ENCODE results near the gene CYB5RL.

Gene CYB5RL

DNA sequence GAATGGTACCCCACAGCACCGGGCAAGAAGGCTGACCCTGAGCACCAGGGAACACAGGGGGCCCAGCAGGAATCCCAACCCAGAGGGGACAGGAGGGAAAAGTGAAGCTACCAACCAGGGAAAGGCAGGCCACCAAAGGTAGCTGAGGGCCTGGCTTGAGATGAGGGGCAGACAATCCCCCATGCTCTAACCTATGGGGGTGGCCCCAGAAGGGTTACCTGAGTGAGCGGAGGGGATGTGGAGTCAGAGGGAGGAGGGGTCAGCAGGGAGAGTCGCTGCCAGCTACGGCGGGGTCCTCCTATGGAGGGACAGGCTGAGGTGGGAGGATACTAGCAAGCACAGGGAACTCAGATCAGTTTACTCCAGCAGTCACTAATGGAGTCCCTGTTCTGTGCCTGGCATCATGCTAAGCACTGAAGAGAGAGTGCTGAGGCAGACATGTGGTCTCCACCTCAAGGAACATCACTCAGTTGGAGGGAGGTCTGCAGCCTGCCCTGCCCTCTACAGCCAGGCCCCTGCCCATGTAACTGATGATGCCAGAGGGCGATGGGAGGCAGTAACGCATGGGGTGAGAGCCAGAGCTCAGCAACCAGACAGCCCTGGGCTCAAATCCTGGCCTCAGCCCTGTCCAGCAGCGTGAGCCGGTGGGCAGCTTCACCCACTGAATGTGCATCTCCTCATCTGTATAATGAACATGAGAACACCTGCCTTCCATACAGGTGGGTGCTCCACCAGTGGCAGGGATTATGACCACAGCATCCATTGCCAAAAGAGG lies 21.3 kb downstream of the CYB5RL start:
- Histone ChIP-seq H3K4me1 (ENCODE audit: control insufficient read depth, insufficient read depth, low read length) (peaks cover 4% of the 10 kb centered on the region), H3K36me3 (ENCODE audit: control insufficient read depth, insufficient read depth, low read length, severe bottlenecking) (no peaks in the 10 kb centered on the region), H3K4me3 (ENCODE audit: low read length) (no peak overlapping the region), H3K9me3 (ENCODE audit: control insufficient read depth, low read length) (no peaks in the 10 kb centered on the region), H3K9ac (ENCODE audit: low read length) (no peak overlapping the region), H3K27me3 (replicated peaks; ENCODE audit: control insufficient read depth, insufficient read depth, low read length) (no peaks in the 10 kb centered on the region)
- no peak for DNase-seq (ENCODE audit: low read depth)

DNA sequence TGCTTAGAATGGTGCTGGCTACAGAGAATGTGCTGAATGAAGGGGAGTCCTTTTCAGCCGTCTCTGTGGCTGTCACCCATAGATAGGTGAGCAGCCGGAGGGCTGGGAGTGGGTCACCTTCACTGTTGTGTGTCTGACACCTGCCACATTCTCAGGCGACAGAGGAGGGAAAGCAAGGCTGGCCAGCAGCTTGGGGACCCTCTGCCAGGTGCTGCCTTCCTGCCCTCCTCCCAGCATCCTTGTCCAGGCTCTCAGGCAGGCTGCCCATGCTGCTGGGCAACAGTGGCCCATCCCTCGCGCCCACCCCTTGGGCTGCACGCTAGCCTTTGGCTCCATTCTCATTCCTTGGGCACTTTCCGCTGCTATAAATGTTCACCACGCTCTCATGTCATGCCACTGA lies 22.1 kb downstream of the CYB5RL start:
- Histone ChIP-seq H3K4me3 (ENCODE audit: low read length) (no peak overlapping the region), H3K4me1 (ENCODE audit: control insufficient read depth, insufficient read depth, low read length) (peaks cover 10% of the 10 kb centered on the region)
- DNase-seq (ENCODE audit: low read depth) = no peak

GRCh38 chr1:54176621-54177327 lies 23.1 kb downstream of the CYB5RL start:
- Histone ChIP-seq H3K9ac (ENCODE audit: low read length) (no peak overlapping the region), H3K4me3 (ENCODE audit: low read length) (no peak overlapping the region), H3K36me3 (ENCODE audit: control insufficient read depth, insufficient read depth, low read length, severe bottlenecking) (no peaks in the 10 kb centered on the region), H3K9me3 (ENCODE audit: control insufficient read depth, low read length) (no peaks in the 10 kb centered on the region), H3K4me1 (ENCODE audit: control insufficient read depth, insufficient read depth, low read length) (peaks cover 14% of the 10 kb centered on the region), H3K27me3 (replicated peaks; ENCODE audit: control insufficient read depth, insufficient read depth, low read length) (no peaks in the 10 kb centered on the region)
- no peak for DNase-seq (ENCODE audit: low read depth)

More for the DNA sequence above, 22.1 kb downstream of the CYB5RL start:
- Histone ChIP-seq H3K36me3 (ENCODE audit: control insufficient read depth, insufficient read depth, low read length, severe bottlenecking) (no peaks in the 10 kb centered on the region), H3K27me3 (replicated peaks; ENCODE audit: control insufficient read depth, insufficient read depth, low read length) (no peaks in the 10 kb centered on the region), H3K9ac (ENCODE audit: low read length) (no peak overlapping the region), H3K9me3 (ENCODE audit: control insufficient read depth, low read length) (no peaks in the 10 kb centered on the region)

- Histone ChIP-seq H3K36me3 (ENCODE audit: control insufficient read depth, insufficient read depth, low read length, severe bottlenecking) (no peaks in the 10 kb centered on the region), H3K9ac (ENCODE audit: low read length) (no peak overlapping the region), H3K4me3 (ENCODE audit: low read length) (no peak overlapping the region), H3K27me3 (replicated peaks; ENCODE audit: control insufficient read depth, insufficient read depth, low read length) (no peaks in the 10 kb centered on the region), H3K9me3 (ENCODE audit: control insufficient read depth, low read length) (no peaks in the 10 kb centered on the region), H3K4me1 (ENCODE audit: control insufficient read depth, insufficient read depth, low read length) (peaks cover 14% of the 10 kb centered on the region)
- DNase-seq (ENCODE audit: low read depth) = no peak
Observed at GRCh38 chr1:54174106-54174505, 25.7 kb downstream of the CYB5RL start.

DNA sequence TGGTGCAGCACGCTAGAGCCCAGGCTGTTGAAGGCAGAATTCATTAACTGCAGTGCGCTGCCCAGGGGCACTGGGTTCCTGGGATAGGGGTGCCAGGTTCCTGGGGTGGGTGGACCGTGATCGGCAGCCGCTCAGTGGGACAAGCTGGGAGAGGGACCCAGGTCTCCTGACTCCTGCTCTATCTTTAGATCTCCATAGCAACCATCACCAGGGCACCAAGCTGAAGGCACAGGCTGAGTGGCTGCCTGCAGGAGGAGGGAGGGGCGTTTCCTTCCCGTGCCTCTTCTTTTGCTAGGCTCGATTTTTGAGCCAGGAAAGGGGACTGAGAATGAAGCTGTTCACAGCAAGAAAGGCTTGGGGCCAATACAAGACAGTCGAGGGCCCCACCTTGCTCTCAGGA lies 26.1 kb downstream of the CYB5RL start:
- no peak overlapping the region for H3K4me3 ChIP-seq (ENCODE audit: low read length)
- H3K9ac ChIP-seq (ENCODE audit: low read length) = no peak overlapping the region
- no peaks in the 10 kb centered on the region for H3K27me3 ChIP-seq (replicated peaks; ENCODE audit: control insufficient read depth, insufficient read depth, low read length)
- H3K36me3 ChIP-seq (ENCODE audit: control insufficient read depth, insufficient read depth, low read length, severe bottlenecking) = no peaks in the 10 kb centered on the region
- H3K4me1 ChIP-seq (ENCODE audit: control insufficient read depth, insufficient read depth, low read length) = peaks cover 14% of the 10 kb centered on the region
- DNase-seq (ENCODE audit: low read depth) = no peak
- H3K9me3 ChIP-seq (ENCODE audit: control insufficient read depth, low read length) = no peaks in the 10 kb centered on the region

GRCh38 chr1:54172614-54173599 lies 26.9 kb downstream of the CYB5RL start:
- Histone ChIP-seq H3K4me3 (ENCODE audit: low read length) (no peak overlapping the region), H3K27me3 (replicated peaks; ENCODE audit: control insufficient read depth, insufficient read depth, low read length) (no peaks in the 10 kb centered on the region), H3K4me1 (ENCODE audit: control insufficient read depth, insufficient read depth, low read length) (peaks cover 14% of the 10 kb centered on the region), H3K36me3 (ENCODE audit: control insufficient read depth, insufficient read depth, low read length, severe bottlenecking) (no peaks in the 10 kb centered on the region), H3K9ac (ENCODE audit: low read length) (peak overlapping the region; percentile 27), H3K9me3 (ENCODE audit: control insufficient read depth, low read length) (no peaks in the 10 kb centered on the region)
- no peak for DNase-seq (ENCODE audit: low read depth)

- H3K27me3 ChIP-seq (replicated peaks; ENCODE audit: control insufficient read depth, insufficient read depth, low read length) = no peaks in the 10 kb centered on the region
- H3K4me1 ChIP-seq (ENCODE audit: control insufficient read depth, insufficient read depth, low read length) = peaks cover 14% of the 10 kb centered on the region
- no peaks in the 10 kb centered on the region for H3K36me3 ChIP-seq (ENCODE audit: control insufficient read depth, insufficient read depth, low read length, severe bottlenecking)
- no peak overlapping the region for H3K4me3 ChIP-seq (ENCODE audit: low read length)
- H3K9ac ChIP-seq (ENCODE audit: low read length) = no peak overlapping the region
- DNase-seq (ENCODE audit: low read depth) = no peak
- H3K9me3 ChIP-seq (ENCODE audit: control insufficient read depth, low read length) = no peaks in the 10 kb centered on the region
Observed at GRCh38 chr1:54171606-54172005, 28.2 kb downstream of the CYB5RL start.

GRCh38 chr1:54171016-54171415 lies 28.8 kb downstream of the CYB5RL start:
- no peak overlapping the region for H3K4me3 ChIP-seq (ENCODE audit: low read length)
- no peaks in the 10 kb centered on the region for H3K36me3 ChIP-seq (ENCODE audit: control insufficient read depth, insufficient read depth, low read length, severe bottlenecking)
- H3K9ac ChIP-seq (ENCODE audit: low read length) = no peak overlapping the region
- H3K27me3 ChIP-seq (replicated peaks; ENCODE audit: control insufficient read depth, insufficient read depth, low read length) = no peaks in the 10 kb centered on the region
- no peak for DNase-seq (ENCODE audit: low read depth)
- peaks cover 14% of the 10 kb centered on the region for H3K4me1 ChIP-seq (ENCODE audit: control insufficient read depth, insufficient read depth, low read length)
- H3K9me3 ChIP-seq (ENCODE audit: control insufficient read depth, low read length) = no peaks in the 10 kb centered on the region

DNA sequence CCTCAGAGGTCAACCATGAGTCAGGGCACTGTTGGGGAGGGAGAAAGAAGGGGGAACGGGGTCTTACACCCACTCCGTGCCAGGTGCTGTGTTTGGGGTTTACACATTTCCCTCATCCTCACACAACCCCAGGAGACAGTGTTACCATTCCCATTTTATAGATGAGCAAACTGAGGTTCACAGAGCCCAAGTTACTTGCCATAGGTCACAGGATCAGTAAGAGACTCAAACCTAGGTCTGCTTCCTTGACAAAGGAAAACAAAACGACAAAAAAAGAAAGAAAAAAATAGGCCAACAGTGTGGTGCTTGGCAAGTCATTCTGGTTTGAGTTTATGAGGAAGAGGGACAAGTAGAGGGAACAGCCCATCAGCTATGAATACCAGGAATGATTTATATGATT lies 30.8 kb downstream of the CYB5RL start:
- H3K4me1 ChIP-seq (ENCODE audit: control insufficient read depth, insufficient read depth, low read length) = peaks cover 14% of the 10 kb centered on the region
- H3K4me3 ChIP-seq (ENCODE audit: low read length) = no peak overlapping the region
- no peaks in the 10 kb centered on the region for H3K9me3 ChIP-seq (ENCODE audit: control insufficient read depth, low read length)
- no peaks in the 10 kb centered on the region for H3K27me3 ChIP-seq (replicated peaks; ENCODE audit: control insufficient read depth, insufficient read depth, low read length)
- H3K36me3 ChIP-seq (ENCODE audit: control insufficient read depth, insufficient read depth, low read length, severe bottlenecking) = no peaks in the 10 kb centered on the region
- H3K9ac ChIP-seq (ENCODE audit: low read length) = no peak overlapping the region
- DNase-seq (ENCODE audit: low read depth) = no peak

DNA sequence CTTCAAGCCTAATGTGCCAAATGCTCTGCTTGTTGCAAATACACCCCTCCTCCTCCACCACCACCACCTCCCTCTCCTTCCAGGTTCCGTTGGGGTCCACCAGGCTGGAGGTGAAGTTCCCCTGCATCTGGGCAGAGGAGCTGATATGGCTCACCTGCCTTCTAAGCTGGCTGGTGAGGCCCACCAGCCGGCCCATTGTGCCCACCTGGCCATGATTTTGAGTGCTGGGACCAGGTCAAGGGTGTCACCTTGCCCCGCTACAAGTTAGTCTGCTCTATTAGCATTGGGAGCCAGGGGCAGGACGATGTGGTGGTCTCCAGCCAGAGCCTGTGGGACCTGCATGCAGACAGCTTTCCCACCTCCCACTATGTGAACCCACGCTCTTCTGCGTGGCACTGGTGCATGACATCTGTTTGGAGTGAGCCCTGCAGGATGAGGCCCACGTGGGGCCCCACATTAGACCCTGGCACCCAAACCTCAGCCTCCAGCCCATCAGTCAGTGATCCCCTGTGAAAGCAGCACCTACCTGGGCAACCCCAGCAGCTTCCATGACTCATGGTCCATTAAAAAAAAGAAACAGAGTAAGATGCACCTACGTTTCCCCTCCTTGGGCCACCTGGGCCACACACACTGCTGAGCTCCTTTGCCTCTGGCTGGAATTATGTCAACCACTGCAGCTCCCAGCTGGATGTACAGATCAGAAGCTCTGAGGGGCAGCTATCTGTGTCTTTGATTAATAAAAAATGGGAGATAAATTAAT lies 31.4 kb downstream of the CYB5RL start:
- H3K4me3 ChIP-seq (ENCODE audit: low read length) = no peak overlapping the region
- no peak for DNase-seq (ENCODE audit: low read depth)

More for the DNA sequence above, 31.4 kb downstream of the CYB5RL start:
- peaks cover 6% of the 10 kb centered on the region for H3K27me3 ChIP-seq (replicated peaks; ENCODE audit: control insufficient read depth, insufficient read depth, low read length)
- H3K36me3 ChIP-seq (ENCODE audit: control insufficient read depth, insufficient read depth, low read length, severe bottlenecking) = no peaks in the 10 kb centered on the region
- H3K9me3 ChIP-seq (ENCODE audit: control insufficient read depth, low read length) = no peaks in the 10 kb centered on the region
- no peak overlapping the region for H3K9ac ChIP-seq (ENCODE audit: low read length)
- H3K4me1 ChIP-seq (ENCODE audit: control insufficient read depth, insufficient read depth, low read length) = peaks cover 9% of the 10 kb centered on the region
